Mucosa of descending colon (tissue), 3 donors: ENCODE results near the gene ZNF892. TPM values are rescaled to one million over a fixed set of nuclear protein-coding genes. Genes with fewer than 3 reads are reported as not detected.

Experiments
- ATAC-seq: fragments of 200-7000 bp; cut with Tn5 transposase; one replicate; pipeline ENCODE4 v1.9.1; 2020; ENCODE audit warnings: mild to moderate bottlenecking, moderate library complexity
- DNase-seq, 3 donors: peaks; one replicate each; pipeline ENCODE4 v3.0.0-alpha.2; 2020
- H3K36me3 ChIP-seq: fragments of 200-600 bp; one replicate; pipeline ENCODE4 v1.8.0; 2021; ENCODE audit warnings: low read depth, mild to moderate bottlenecking
- H3K4me1 ChIP-seq: fragments of 200-600 bp; one replicate; pipeline ENCODE4 v1.8.0; 2021; ENCODE audit warnings: low read depth, mild to moderate bottlenecking
- H3K4me3 ChIP-seq: fragments of 200-600 bp; one replicate; pipeline ENCODE4 v1.8.0; 2021; ENCODE audit warnings: mild to moderate bottlenecking
- H3K9me3 ChIP-seq: fragments of 200-600 bp; one replicate; pipeline ENCODE4 v1.8.0; 2021; ENCODE audit warnings: mild to moderate bottlenecking
- intact Hi-C, 2 donors: fragments of 100-400 bp; cut with DNase I in 1 of 2; cut with micrococcal nuclease in 1 of 2; formaldehyde crosslinking; loops; one replicate each; pipeline versions ENCODE4 v1.11.0 to v1.11.1; 2022; cut with DNase I, micrococcal nuclease
- total RNA-seq, 3 donors: library from RNA; stranded (reverse); fragmentation: NEBNext Ultra II Directional in 2 of 3; extraction: Animal tissue kit (Norgen Biotek cat#: 25700) in 2 of 3; gene quantifications; one replicate each; pipeline versions ENCODE4 v1.2.1 to v1.2.4, GENCODE V29; 2021 to 2023
- TF ChIP-seq, protein P1 (sequence below): fragments of 200-600 bp; IDR thresholded peaks from one replicate; pipeline ENCODE4 v1.8.0; 2022; ENCODE audit warnings: antibody characterized with exemption, mild to moderate bottlenecking
- donor health status: DM: no; HTN: no; CAD: no; lungs with moderate emphysema.
- donor health status: DM: no; HTN: no; CAD: no.
- donor health status: DM: no; HTN: yes; CAD: no.

Gene ZNF892
- total RNA-seq, 3 donors from 2014 or later: 1.5 to 5.6 (median 1.7) TPM

DNA sequence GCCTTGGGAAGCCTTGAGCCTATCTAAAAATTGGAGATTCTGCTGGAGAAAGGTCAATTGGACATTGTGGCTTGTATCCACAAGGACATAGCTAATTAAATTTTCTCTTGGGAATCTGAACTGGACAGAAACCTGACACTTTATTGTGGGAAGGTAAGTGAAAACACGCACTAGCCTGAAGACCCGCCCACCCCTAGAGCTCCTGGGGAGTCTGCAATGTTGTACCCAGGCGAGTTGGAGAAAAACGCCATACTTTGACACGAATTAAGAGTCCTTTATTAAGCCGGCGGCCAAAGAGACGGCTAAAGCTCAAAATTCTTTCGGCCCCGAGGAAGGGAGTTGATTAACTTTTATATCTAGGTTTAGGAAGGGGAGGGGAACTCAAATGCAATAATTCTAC is 1.2 kb upstream of the ZNF892 start:
- intact Hi-C loops: no loop called here

DNA sequence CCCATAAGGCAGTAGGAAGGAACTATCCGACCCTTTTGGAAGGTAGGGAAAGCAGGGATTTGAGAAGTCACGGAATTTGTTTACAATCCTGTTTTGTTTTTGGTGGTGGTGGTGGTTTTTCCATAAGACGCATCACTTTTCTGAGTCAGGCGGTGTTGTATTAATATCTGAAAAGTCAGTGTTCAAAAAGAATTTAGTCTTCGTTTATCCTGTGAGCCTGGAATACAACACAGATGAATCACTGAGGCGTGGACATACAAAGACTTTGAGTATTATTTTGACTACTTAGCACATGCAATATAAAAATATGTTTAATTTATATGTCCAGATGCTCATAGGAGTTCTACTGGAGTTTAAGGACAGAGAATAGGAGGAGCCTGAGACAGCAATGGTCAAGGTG is 785 bp downstream of the ZNF892 start:
- Histone ChIP-seq H3K9me3 (peaks cover 34% of the 10 kb centered on the region), H3K4me1 (peaks cover 6% of the 10 kb centered on the region), H3K4me3 (no peak overlapping the region), H3K36me3 (no peaks in the 10 kb centered on the region)
- intact Hi-C loops: no loop called here
- DNase-seq: no peak
- no peak for ATAC-seq
- TF ChIP-seq, protein P1, sequence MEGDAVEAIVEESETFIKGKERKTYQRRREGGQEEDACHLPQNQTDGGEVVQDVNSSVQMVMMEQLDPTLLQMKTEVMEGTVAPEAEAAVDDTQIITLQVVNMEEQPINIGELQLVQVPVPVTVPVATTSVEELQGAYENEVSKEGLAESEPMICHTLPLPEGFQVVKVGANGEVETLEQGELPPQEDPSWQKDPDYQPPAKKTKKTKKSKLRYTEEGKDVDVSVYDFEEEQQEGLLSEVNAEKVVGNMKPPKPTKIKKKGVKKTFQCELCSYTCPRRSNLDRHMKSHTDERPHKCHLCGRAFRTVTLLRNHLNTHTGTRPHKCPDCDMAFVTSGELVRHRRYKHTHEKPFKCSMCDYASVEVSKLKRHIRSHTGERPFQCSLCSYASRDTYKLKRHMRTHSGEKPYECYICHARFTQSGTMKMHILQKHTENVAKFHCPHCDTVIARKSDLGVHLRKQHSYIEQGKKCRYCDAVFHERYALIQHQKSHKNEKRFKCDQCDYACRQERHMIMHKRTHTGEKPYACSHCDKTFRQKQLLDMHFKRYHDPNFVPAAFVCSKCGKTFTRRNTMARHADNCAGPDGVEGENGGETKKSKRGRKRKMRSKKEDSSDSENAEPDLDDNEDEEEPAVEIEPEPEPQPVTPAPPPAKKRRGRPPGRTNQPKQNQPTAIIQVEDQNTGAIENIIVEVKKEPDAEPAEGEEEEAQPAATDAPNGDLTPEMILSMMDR: no peak

More for the DNA sequence above, 1.2 kb upstream of the ZNF892 start:
- H3K4me3 ChIP-seq: no peak overlapping the region
- TF ChIP-seq, protein P1: no peak
- DNase-seq: no peak
- peaks cover 13% of the 10 kb centered on the region for H3K9me3 ChIP-seq
- peaks cover 6% of the 10 kb centered on the region for H3K4me1 ChIP-seq
- H3K36me3 ChIP-seq: no peaks in the 10 kb centered on the region
- ATAC-seq: no peak

DNA sequence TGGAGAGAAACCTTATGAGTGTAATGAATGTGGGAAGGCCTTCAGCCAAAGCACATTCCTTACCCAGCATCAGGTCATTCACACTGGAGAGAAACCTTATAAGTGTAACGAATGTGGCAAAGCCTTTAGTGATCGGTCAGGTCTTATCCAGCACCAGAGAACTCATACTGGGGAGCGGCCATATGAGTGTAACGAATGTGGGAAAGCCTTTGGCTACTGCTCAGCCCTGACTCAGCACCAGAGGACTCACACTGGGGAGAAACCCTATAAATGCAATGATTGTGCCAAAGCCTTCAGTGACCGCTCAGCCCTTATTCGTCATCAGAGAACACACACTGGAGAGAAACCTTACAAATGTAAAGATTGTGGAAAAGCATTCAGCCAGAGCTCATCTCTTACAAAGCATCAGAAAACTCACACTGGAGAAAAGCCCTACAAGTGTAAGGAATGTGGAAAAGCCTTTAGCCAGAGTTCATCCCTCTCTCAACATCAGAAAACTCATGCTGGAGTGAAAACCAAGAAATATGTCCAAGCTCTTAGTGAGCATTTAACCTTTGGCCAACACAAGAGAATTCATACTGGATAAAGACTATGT is 7.8 kb downstream of the ZNF892 start:
- no peak for ATAC-seq
- Histone ChIP-seq H3K4me1 (no peaks in the 10 kb centered on the region), H3K9me3 (peaks cover 100% of the 10 kb centered on the region), H3K4me3 (no peak overlapping the region), H3K36me3 (no peaks in the 10 kb centered on the region)
- TF ChIP-seq, protein P1: no peak
- intact Hi-C loops: no loop called here
- no peak for DNase-seq

DNA sequence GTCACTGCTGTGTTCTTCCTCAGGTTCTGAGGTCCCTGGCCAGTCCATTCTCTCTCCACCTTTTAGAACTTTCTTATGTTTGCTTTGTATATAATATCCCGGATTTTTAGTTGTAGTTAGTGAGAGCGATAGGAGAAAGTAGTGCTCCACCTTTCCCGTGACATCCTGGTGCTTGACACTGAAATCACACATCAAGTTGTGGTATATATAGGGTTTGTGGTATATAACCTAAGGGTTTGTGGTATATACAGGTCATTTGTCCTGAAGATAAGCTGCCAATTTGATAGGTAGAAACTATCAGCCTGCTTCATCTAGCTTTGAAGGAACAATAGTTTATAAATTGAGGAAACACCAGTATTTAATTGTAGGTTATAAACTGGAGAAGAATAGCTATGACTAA is 13.1 kb downstream of the ZNF892 start:
- TF ChIP-seq, protein P1: no peak
- no peak for ATAC-seq
- DNase-seq: no peak
- Histone ChIP-seq H3K4me1 (no peaks in the 10 kb centered on the region), H3K9me3 (peaks cover 93% of the 10 kb centered on the region), H3K4me3 (no peak overlapping the region), H3K36me3 (no peaks in the 10 kb centered on the region)
- intact Hi-C loops: no loop called here

DNA sequence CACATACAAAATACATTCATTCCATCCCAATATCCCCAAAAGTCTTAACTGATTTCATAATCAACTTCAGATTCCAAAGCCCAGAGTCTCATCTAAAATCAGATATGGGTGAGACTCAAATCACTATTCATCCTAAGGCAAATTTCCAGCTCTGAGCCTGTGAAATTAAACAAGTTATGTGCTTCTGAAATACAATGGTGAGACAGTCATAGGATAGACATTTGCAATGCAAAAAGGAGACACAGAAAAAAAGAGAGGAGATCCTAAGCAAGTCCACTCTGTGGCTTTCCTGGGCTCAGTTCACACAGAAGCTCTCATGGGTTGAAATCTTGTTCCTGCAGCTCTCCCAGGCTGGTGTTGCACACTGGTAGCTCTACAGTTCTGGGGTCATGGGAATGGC is 18.3 kb downstream of the ZNF892 start:
- no peaks in the 10 kb centered on the region for H3K4me1 ChIP-seq
- TF ChIP-seq, protein P1: no peak
- no peak overlapping the region for H3K4me3 ChIP-seq
- H3K36me3 ChIP-seq: no peaks in the 10 kb centered on the region
- intact Hi-C loops: no loop called here
- no peak for DNase-seq
- ATAC-seq: no peak
- H3K9me3 ChIP-seq: peaks cover 41% of the 10 kb centered on the region

DNA sequence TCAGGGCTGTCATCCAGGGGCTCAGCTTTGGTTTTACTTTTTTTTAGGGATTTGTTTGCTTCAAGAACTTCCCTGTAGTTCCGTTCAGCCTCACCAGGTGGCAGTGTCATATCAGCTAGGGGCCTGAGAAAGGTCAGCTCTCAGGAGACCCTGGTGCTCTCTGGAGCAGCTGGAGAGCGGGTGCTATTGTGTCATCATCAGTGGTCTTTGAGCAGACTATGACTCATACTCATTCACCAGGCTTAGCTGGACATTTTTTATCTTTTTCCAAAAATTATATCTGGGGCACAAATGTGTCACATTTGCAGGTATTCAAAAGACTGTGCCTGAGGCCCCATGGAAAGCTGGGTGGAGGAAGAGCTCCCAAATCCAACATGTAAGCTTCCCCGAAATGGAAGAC is 24.4 kb downstream of the ZNF892 start:
- DNase-seq: peak in 2 of 3 donors; percentile 69 to 87
- intact Hi-C loops: loop anchor here in 1 of 2 donors (10.0 kb wide), 1 partner anchor 83 kb away; no protein-coding TSS in a partner anchor
- no peaks in the 10 kb centered on the region for H3K36me3 ChIP-seq

More for the DNA sequence above, 24.4 kb downstream of the ZNF892 start:
- Histone ChIP-seq H3K4me1 (no peaks in the 10 kb centered on the region), H3K9me3 (peaks cover 3% of the 10 kb centered on the region), H3K4me3 (no peak overlapping the region)
- TF ChIP-seq, protein P1: peak; percentile 51
- peak; percentile 54 for ATAC-seq
